GM19035 (cell line): ENCODE measurements around the gene NPPC.
"Not testable (repeated sequence)": the region's sequence is repeated elsewhere in the genome, so short reads cannot be mapped to it uniquely, and the experiment has no call there.

Experiments
- ATAC-seq: cut with Tn5 transposase; IDR thresholded peaks from one replicate; pipeline ENCODE4 v1.9.1; 2021; ENCODE audit not compliant: unreplicated experiment

NPPC gene

GRCh38 chr2:231922311-231923009 is 3.7 kb downstream of the NPPC start:
- ATAC-seq, result no peak

GRCh38 chr2:231920795-231921194 is 5.4 kb downstream of the NPPC start:
- no peak for ATAC-seq

- ATAC-seq, result no peak
These were observed 5.8 kb downstream of the NPPC start for GRCh38 chr2:231920366-231920765.

GRCh38 chr2:231919341-231920035 is 6.7 kb downstream of the NPPC start:
- no peak for ATAC-seq

- no peak for ATAC-seq
These were observed 7.5 kb downstream of the NPPC start for GRCh38 chr2:231918501-231919330.

- no peak for ATAC-seq
These were observed 8.7 kb downstream of the NPPC start for GRCh38 chr2:231917280-231918066.

GRCh38 chr2:231914077-231914690 is 12.0 kb downstream of the NPPC start:
- ATAC-seq, result no peak

- ATAC-seq, result no peak
These were observed 14.8 kb downstream of the NPPC start for GRCh38 chr2:231911381-231911780.

GRCh38 chr2:231910771-231911170 is 15.4 kb downstream of the NPPC start:
- ATAC-seq, result no peak

GRCh38 chr2:231910161-231910560 is 16.0 kb downstream of the NPPC start:
- ATAC-seq, result not testable (repeated sequence)

- ATAC-seq, result no peak
These were observed 16.6 kb downstream of the NPPC start for GRCh38 chr2:231909631-231910030.

- no peak for ATAC-seq
These were observed 17.6 kb downstream of the NPPC start for GRCh38 chr2:231908584-231908983.

GRCh38 chr2:231907765-231908164 is 18.4 kb downstream of the NPPC start:
- no peak for ATAC-seq

- ATAC-seq, result no peak
These were observed 21.2 kb downstream of the NPPC start for GRCh38 chr2:231905026-231905425.

- ATAC-seq, result no peak
These were observed 22.0 kb downstream of the NPPC start for GRCh38 chr2:231904161-231904611.

GRCh38 chr2:231902598-231902997 is 23.6 kb downstream of the NPPC start:
- no peak for ATAC-seq

- no peak for ATAC-seq
These were observed 25.2 kb downstream of the NPPC start for GRCh38 chr2:231900972-231901371.

GRCh38 chr2:231900486-231900942 is 25.7 kb downstream of the NPPC start:
- ATAC-seq, result no peak

- ATAC-seq, result no peak
These were observed 31.4 kb downstream of the NPPC start for GRCh38 chr2:231894566-231895380.
